GM12878 (cell line): ENCODE data around the gene SLC37A1. TPM values are rescaled to one million over a fixed set of nuclear protein-coding genes. Genes with fewer than 3 reads are reported as not detected.

Source experiments
- ATAC-seq: fragments of 200-7000 bp; cut with Tn5 transposase; 3 replicates; pipeline ENCODE4 v1.9.1; 2020; ENCODE audit warnings: mild to moderate bottlenecking, moderate library complexity
- BruUV-seq: library from RNA; stranded (reverse); fragments of 400-500 nt; replicated peaks from 2 replicates; lab custom pipeline; 2021; lab: Mats Ljungman, UMichigan
- CTCF ChIA-PET: fragments of 300-600 bp; sonication (Branson Sonifier 250); formaldehyde crosslinking; extraction: SDS; loops from one replicate; lab custom pipeline; 2021; ENCODE audit warnings: inconsistent platforms; lab: Yijun Ruan, JAX
- POLR2A ChIA-PET: fragments of 350-600 bp; formaldehyde crosslinking; extraction: SDS; loops from one replicate; lab custom pipeline; 2021; ENCODE audit warnings: inconsistent platforms; lab: Charles Lee
- RAD21 ChIA-PET: fragments of 300-600 bp; sonication (Branson Sonifier 250); formaldehyde crosslinking; loops from one replicate; lab custom pipeline; 2023; ENCODE audit warnings: antibody characterized with exemption; ENCODE audit not compliant: unreplicated experiment; lab: Charles Lee
- SMC1A ChIA-PET: fragments of 300-600 bp; sonication (Branson Sonifier 250); formaldehyde crosslinking; loops from one replicate; lab custom pipeline; 2023; ENCODE audit not compliant: unreplicated experiment, uncharacterized antibody; lab: Charles Lee
- DNase-seq: peaks from one replicate; pipeline ENCODE4 v3.0.0-alpha.2; 2011; ENCODE audit warnings: low read depth, low spot score
- FAIRE-seq: peaks from 3 replicates; lab custom pipeline; 2011; peaks lifted over from hg19 to GRCh38; lab: Jason Lieb, UNC
- H2AFZ ChIP-seq: 2 replicates; pipeline ENCODE4 v1.6.0; 2011; ENCODE audit warnings: low read depth, low read length, control low read depth; ENCODE audit not compliant: control insufficient read depth
- H3K27ac ChIP-seq: 2 replicates; pipeline ENCODE4 v1.5.1; 2011; ENCODE audit warnings: control low read depth; ENCODE audit not compliant: control insufficient read depth, insufficient read depth
- H3K27me3 ChIP-seq, 2 experiments: replicated peaks in 1 of 2; 2 replicates each; pipeline versions ENCODE4 v1.6.0 to v1.6.1; 2011; ENCODE audit warnings: low read length in 1 of 2; ENCODE audit not compliant: control insufficient read depth in 2 of 2, insufficient read depth in 2 of 2
- H3K36me3 ChIP-seq, 2 experiments: 2 replicates each; pipeline ENCODE4 v1.5.1; 2011; ENCODE audit warnings: low read length in 1 of 2; ENCODE audit not compliant: control insufficient read depth in 2 of 2, insufficient read depth in 2 of 2
- H3K4me1 ChIP-seq: 2 replicates; pipeline ENCODE4 v1.6.1; 2011; ENCODE audit warnings: mild to moderate bottlenecking, low read length, moderate library complexity, mixed read lengths; ENCODE audit not compliant: control insufficient read depth, insufficient read depth
- H3K4me2 ChIP-seq: 2 replicates; pipeline ENCODE4 v1.6.0; 2011; ENCODE audit warnings: control low read depth; ENCODE audit not compliant: control insufficient read depth, insufficient read depth
- H3K4me3 ChIP-seq: fragments of 200-600 bp; sonication (generic); 2 replicates; pipeline ENCODE4 v1.5.1; 2016
- H3K79me2 ChIP-seq: 2 replicates; pipeline ENCODE4 v1.6.0; 2011; ENCODE audit warnings: low read length; ENCODE audit not compliant: control insufficient read depth, insufficient read depth
- H3K9ac ChIP-seq: 2 replicates; pipeline ENCODE4 v1.8.0; 2011; ENCODE audit warnings: low read length, control low read depth, mixed read lengths; ENCODE audit not compliant: control insufficient read depth, insufficient read depth
- H3K9me3 ChIP-seq: replicated peaks from 3 replicates; pipeline ENCODE4 v1.5.1; 2011; ENCODE audit warnings: mild to moderate bottlenecking, low read length; ENCODE audit not compliant: control insufficient read depth, insufficient read depth
- H4K20me1 ChIP-seq: 2 replicates; pipeline ENCODE4 v1.6.0; 2011; ENCODE audit not compliant: control insufficient read depth, insufficient read depth
- EED ChIP-seq: sonication (generic); IDR thresholded peaks from 2 replicates; pipeline ENCODE4 v1.6.1; 2016; ENCODE audit warnings: antibody characterized with exemption, low read depth
- HDAC6 ChIP-seq: fragments of 200-600 bp; sonication (generic); IDR thresholded peaks from one replicate; pipeline ENCODE4 v1.8.0; 2017; ENCODE audit warnings: antibody characterized with exemption; ENCODE audit not compliant: unreplicated experiment
- IKZF2 ChIP-seq, 2 experiments: fragments of 450-650 bp; IDR thresholded peaks; 2 replicates each; pipeline ENCODE4 v1.6.1; 2017; ENCODE audit warnings: mild to moderate bottlenecking in 2 of 2, moderate library complexity in 2 of 2
- IRF4 ChIP-seq: IDR thresholded peaks from 2 replicates; pipeline ENCODE4 v1.6.1; 2011; ENCODE audit warnings: low read depth, low read length
- JUNB ChIP-seq: IDR thresholded peaks from 2 replicates; pipeline ENCODE4 v1.6.1; 2016; ENCODE audit warnings: antibody characterized with exemption, mild to moderate bottlenecking
- KDM1A ChIP-seq: fragments of 200-600 bp; sonication (generic); IDR thresholded peaks from 2 replicates; pipeline ENCODE4 v1.6.1; 2016; ENCODE audit warnings: borderline replicate concordance
- LARP7 ChIP-seq: fragments of 450-650 bp; IDR thresholded peaks from 2 replicates; pipeline ENCODE4 v1.6.1; 2017; ENCODE audit warnings: mild to moderate bottlenecking
- MTA2 ChIP-seq: fragments of 450-650 bp; IDR thresholded peaks from 2 replicates; pipeline ENCODE4 v1.6.1; 2016; ENCODE audit warnings: low read depth, mild to moderate bottlenecking, moderate library complexity
- PKNOX1 ChIP-seq: fragments of 450-650 bp; IDR thresholded peaks from 2 replicates; pipeline ENCODE4 v1.6.1; 2016; ENCODE audit warnings: mild to moderate bottlenecking
- SPI1 ChIP-seq: IDR thresholded peaks from 2 replicates; pipeline ENCODE4 v1.6.1; 2011; ENCODE audit warnings: low read depth, mild to moderate bottlenecking, low read length, moderate library complexity, borderline replicate concordance; ENCODE audit not compliant: insufficient read depth
- STAT3 ChIP-seq: IDR thresholded peaks from 2 replicates; pipeline ENCODE4 v1.6.1; 2011; ENCODE audit warnings: low read depth, low read length, improper control_type of control experiment
- TCF7 ChIP-seq: IDR thresholded peaks from 2 replicates; pipeline ENCODE4 v1.6.1; 2014; ENCODE audit warnings: antibody characterized with exemption, borderline replicate concordance
- ZBTB11 ChIP-seq: fragments of 450-650 bp; formaldehyde crosslinking; IDR thresholded peaks from 2 replicates; pipeline ENCODE4 v1.5.0; 2022; ENCODE audit warnings: mild to moderate bottlenecking, missing genetic modification characterization
- ZNF207 ChIP-seq: fragments of 450-650 bp; IDR thresholded peaks from 2 replicates; pipeline ENCODE4 v1.6.1; 2014; ENCODE audit warnings: antibody characterized with exemption, mild to moderate bottlenecking, borderline replicate concordance
- ZNF592 ChIP-seq: fragments of 450-650 bp; IDR thresholded peaks from 2 replicates; pipeline ENCODE4 v1.6.1; 2017; ENCODE audit warnings: mild to moderate bottlenecking, moderate library complexity
- ZNF622 ChIP-seq: fragments of 450-650 bp; IDR thresholded peaks from 2 replicates; pipeline ENCODE4 v1.6.1; 2017; ENCODE audit warnings: mild to moderate bottlenecking, inconsistent platforms
- WGBS: methylation state at CpG from one replicate; pipeline ENCODE4 v1.1.6; 2016; ENCODE audit warnings: low lambda C conversion rate; ENCODE audit not compliant: insufficient replicate concordance, insufficient coverage; ENCODE audit errors: missing lambda C conversion rate; 5-methylcytosine and 5-hydroxymethylcytosine counted together
- in situ Hi-C: fragments of 300-500 bp; cut with MboI; formaldehyde crosslinking; loops from 9 replicates; pipeline ENCODE4 v1.14.3; 2018; ENCODE audit warnings: mixed read lengths
- intact Hi-C: fragments of 100-400 bp; cut with micrococcal nuclease; formaldehyde crosslinking; loops from one replicate; pipeline ENCODE4 v1.14.2; 2022; ENCODE audit not compliant: unreplicated experiment
- polyA plus RNA-seq, 11 experiments: library from polyadenylated mRNA; depleted of rRNA in 4 of 11; unstranded in 6 of 11; stranded (reverse) in 5 of 11; fragments of >200 nt; fragmentation: Nextera tagmentation in 4 of 11; fragmentation: Illumina TruSeq in 1 of 11; extraction: Ambion mirVana in 4 of 11; extraction: Trizol in 1 of 11; gene quantifications; 1 replicate in 1 of 11; 2 replicates in 10 of 11; pipeline versions ENCODE4 v1.2.1 to v1.2.3, GENCODE V29; 2011 to 2016; ENCODE audit warnings: inconsistent platforms in 2 of 11, missing spikeins in 2 of 11, low read depth in 1 of 11
- total RNA-seq, 4 experiments: library from RNA; depleted of rRNA in 3 of 4; stranded (reverse); fragments of >200 nt in 3 of 4; fragmentation: Illumina TruSeq in 1 of 4; extraction: Trizol in 1 of 4; gene quantifications; 2 replicates each; pipeline versions ENCODE4 v1.2.1 to v1.2.3, GENCODE V29; 2013 to 2021

The SLC37A1 gene
- total and polyA plus RNA-seq, 10 of the 15 experiments (the other 5 are each of a cell fraction or from before 2014, with no cell fraction given): 1.1 to 35.5 (median 24.4) TPM

GRCh38 chr21:42505090-42505726 is 8.4 kb upstream of the SLC37A1 start:
- ATAC-seq: peak; percentile 99
- 0% methylated on average over 3 of the region's 3 CpGs for WGBS
- TF ChIP-seq TCF7 (no peak), HDAC6 (no peak), SPI1 (peak; percentile 99), STAT3 (no peak), ZNF622 (no peak), KDM1A (no peak), PKNOX1 (peak; percentile 38; the same call in 1 of the 2 replicates), IKZF2 (IDR thresholded peaks at IDR 0.05) (peak; percentile 93 to 94), ZNF207 (no peak), EED (peak; percentile 87), IRF4 (peak; percentile 98), ZBTB11 (CRISPR knock-in tag) (no peak), LARP7 (no peak), MTA2 (peak; percentile 92), JUNB (no peak), ZNF592 (no peak)

More at GRCh38 chr21:42505090-42505726, 8.4 kb upstream of the SLC37A1 start:
- H3K27me3 ChIP-seq: no peaks in the 10 kb centered on the region
- no peak overlapping the region for H3K9ac ChIP-seq
- no TSS peak for BruUV-seq
- intact Hi-C loops: loop anchor here (2.0 kb wide), 1 partner anchor 44 kb away; no protein-coding TSS in a partner anchor
- peak; percentile 72 for DNase-seq
- ChIA-PET POLR2A (interaction anchor here (1.0 to 1.5 kb wide), 8 partner anchors 9 to 38 kb away, joined by 3 to 5 read pairs (median 4); no protein-coding TSS in a partner anchor), CTCF (interaction anchor here (0.7 to 2.6 kb wide), 8 partner anchors 9 to 360 kb away, joined by 3 to 8 read pairs (median 4); partner anchors contain the start of gene SLC37A1), SMC1A (interaction anchor here (0.6 to 2.2 kb wide), 12 partner anchors 8 to 107 kb away, joined by 3 to 15 read pairs (median 5); partner anchors contain the start of gene SLC37A1), RAD21 (interaction anchor here (1.0 to 2.0 kb wide), 7 partner anchors 9 to 101 kb away, joined by 3 to 9 read pairs (median 5); partner anchors contain the start of gene SLC37A1)
- H3K27ac ChIP-seq: no peak overlapping the region
- H3K9me3 ChIP-seq: no peaks in the 10 kb centered on the region
- in situ Hi-C loops: no loop called here
- H3K79me2 ChIP-seq: no peaks in the 10 kb centered on the region
- H3K4me2 ChIP-seq: peak overlapping the region; percentile 46; the same call in 1 of the 2 replicates
- H3K36me3 ChIP-seq: no peaks in the 10 kb centered on the region
- no peak overlapping the region for H3K4me3 ChIP-seq
- FAIRE-seq: peak; percentile 64
- peaks cover 31% of the 10 kb centered on the region for H3K4me1 ChIP-seq
- H4K20me1 ChIP-seq: no peaks in the 10 kb centered on the region
- no peak overlapping the region for H2AFZ ChIP-seq
